SH-SY5Y (cell line): ENCODE measurements around the gene C1QTNF12.

Experiments
- GATA2 ChIP-seq: IDR thresholded peaks from 2 replicates; pipeline ENCODE4 v1.6.1; 2011; ENCODE audit warnings: mild to moderate bottlenecking, low read depth, low read length
- GATA3 ChIP-seq: IDR thresholded peaks from 2 replicates; pipeline ENCODE4 v1.6.1; 2011; ENCODE audit warnings: low read depth, mild to moderate bottlenecking, low read length, moderate library complexity

The C1QTNF12 gene

GRCh38 chr1:1286313-1287261 lies 40.1 kb upstream of the C1QTNF12 start:
- no peak for TF ChIP-seq GATA3
- no peak for TF ChIP-seq GATA2

- TF ChIP-seq GATA3 (no peak), GATA2 (no peak)
Observed at GRCh38 chr1:1285611-1286311, 39.2 kb upstream of the C1QTNF12 start.

DNA sequence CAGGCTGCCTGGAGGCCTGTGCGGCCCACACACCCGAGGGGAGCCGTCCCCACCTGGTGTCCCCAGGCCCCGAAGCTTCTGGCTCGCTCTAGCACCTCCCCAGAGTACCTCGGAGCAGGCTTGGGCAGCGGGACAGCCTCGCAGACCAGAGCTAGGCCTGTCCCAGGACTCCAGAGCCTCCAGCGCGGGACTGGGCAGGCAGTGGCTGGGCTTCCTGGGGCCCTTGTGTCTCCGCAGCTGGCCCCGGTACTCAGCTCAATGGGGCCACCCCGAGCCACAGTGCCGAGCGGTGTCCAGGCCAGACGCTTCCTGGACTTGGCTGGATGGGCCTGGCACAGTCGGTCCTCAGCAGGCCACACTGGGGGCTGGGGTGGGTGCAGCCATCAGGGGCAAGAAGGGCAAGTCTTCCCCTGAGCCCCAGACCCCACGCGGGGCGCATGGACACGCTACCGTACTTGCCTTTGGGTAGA lies 38.6 kb upstream of the C1QTNF12 start:
- TF ChIP-seq GATA3 (no peak), GATA2 (no peak)

GRCh38 chr1:1284221-1285101 lies 37.9 kb upstream of the C1QTNF12 start:
- no peak for TF ChIP-seq GATA2
- no peak for TF ChIP-seq GATA3

- TF ChIP-seq GATA2 = no peak
- no peak for TF ChIP-seq GATA3
Observed at GRCh38 chr1:1283821-1284220, 37.3 kb upstream of the C1QTNF12 start.

GRCh38 chr1:1282998-1283397 lies 36.5 kb upstream of the C1QTNF12 start:
- TF ChIP-seq GATA3 (no peak), GATA2 (no peak)

- TF ChIP-seq GATA2 (no peak), GATA3 (no peak)
Observed at GRCh38 chr1:1281533-1282321, 35.2 kb upstream of the C1QTNF12 start.

- no peak for TF ChIP-seq GATA2
- no peak for TF ChIP-seq GATA3
Observed at GRCh38 chr1:1280782-1281481, 34.4 kb upstream of the C1QTNF12 start.

DNA sequence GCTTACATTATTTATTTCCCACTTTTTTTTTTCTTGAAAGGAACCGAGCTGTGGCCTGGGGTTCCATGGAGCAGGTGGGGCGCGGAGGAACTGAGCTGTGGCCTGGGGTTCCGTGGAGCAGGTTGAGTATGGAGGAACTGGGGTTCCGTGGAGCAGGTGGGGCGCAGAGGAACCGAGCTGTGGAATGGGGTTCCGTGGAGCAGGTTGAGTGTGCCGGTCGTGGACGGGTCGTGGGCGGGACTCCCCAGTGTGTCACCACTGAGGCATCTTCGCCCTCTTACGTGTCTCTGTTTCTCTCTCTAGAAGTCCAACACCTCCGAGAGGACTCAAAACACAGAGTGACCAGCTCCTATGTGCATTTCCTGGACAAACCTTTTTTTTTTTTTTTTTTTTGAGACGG lies 32.5 kb upstream of the C1QTNF12 start:
- TF ChIP-seq GATA2 (no peak), GATA3 (no peak)

DNA sequence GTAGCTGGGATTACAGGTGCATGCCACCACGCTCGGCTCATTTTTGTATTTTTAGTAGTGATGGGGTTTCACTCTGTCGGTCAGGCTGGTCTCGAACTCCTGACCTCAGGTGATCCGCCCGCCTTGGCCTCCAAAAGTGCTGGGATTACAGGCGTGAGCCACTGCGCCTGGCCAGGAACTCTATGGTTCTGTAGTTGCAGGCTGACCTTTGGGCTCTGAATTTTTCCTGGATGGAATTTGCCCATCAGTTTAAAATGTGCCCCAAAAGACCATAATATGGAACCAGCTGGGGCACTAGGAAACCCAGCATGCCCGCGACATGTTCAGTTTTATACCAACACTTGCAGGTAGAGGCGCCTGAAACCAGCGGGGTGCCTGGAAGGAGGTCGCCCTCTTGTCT lies 32.1 kb upstream of the C1QTNF12 start:
- no peak for TF ChIP-seq GATA3
- no peak for TF ChIP-seq GATA2

- TF ChIP-seq GATA2 = no peak
- no peak for TF ChIP-seq GATA3
Observed at GRCh38 chr1:1275836-1276235, 29.3 kb upstream of the C1QTNF12 start.

DNA sequence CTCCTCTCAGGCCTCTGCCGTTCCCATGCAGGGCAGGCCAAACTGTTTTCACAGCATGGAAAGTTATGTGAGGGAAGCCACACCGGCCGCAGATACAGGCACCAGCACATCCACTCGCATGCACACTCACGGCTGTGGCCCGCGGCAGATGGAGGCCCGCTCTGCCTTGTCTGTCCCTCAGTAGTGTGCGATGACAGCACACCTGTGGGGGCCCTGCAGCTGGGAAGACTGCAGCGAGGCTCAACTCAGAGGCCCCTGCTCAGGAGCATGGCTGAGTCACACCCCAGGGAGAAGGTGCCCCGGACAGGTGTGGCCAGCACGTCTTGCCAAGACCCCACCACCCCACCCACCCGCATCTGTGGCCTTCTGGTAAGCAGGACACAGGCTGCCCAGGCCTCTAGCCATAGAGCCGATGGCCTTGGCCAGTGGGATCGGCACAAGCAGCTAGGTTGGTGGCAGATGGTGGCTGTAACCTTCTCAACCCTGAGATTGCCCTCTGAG lies 28.5 kb upstream of the C1QTNF12 start:
- TF ChIP-seq GATA2 = no peak
- TF ChIP-seq GATA3 = no peak
